Muscle of leg (tissue), 11 donors: ENCODE measurements around the gene MLLT6. TPM values are rescaled to one million over a fixed set of nuclear protein-coding genes. Genes with fewer than 3 reads are reported as not detected.
A peak's percentile ranks its signal among the peaks of the same experiment; 100 is the strongest.

Experiments used
- DNase-seq: peaks from one replicate; pipeline ENCODE4 v3.0.0; 2013
- H3K27ac ChIP-seq: one replicate; pipeline ENCODE4 v1.5.1; 2013; ENCODE audit warnings: mild to moderate bottlenecking, low read length, control low read depth
- H3K27me3 ChIP-seq: one replicate; pipeline ENCODE4 v1.6.1; 2013; ENCODE audit warnings: low read length; ENCODE audit not compliant: control insufficient read depth, insufficient read depth
- H3K36me3 ChIP-seq: one replicate; pipeline ENCODE4 v1.6.1; 2013; ENCODE audit warnings: low read length; ENCODE audit not compliant: control insufficient read depth, insufficient read depth
- H3K4me1 ChIP-seq: one replicate; pipeline ENCODE4 v1.6.1; 2013; ENCODE audit warnings: low read length; ENCODE audit not compliant: control insufficient read depth, insufficient read depth
- H3K4me3 ChIP-seq: one replicate; pipeline ENCODE4 v1.5.1; 2013; ENCODE audit warnings: low read length, control low read depth
- H3K9me3 ChIP-seq: replicated peaks from 2 replicates; pipeline ENCODE4 v1.6.1; 2013; ENCODE audit warnings: low read depth, low read length; ENCODE audit not compliant: control insufficient read depth
- WGBS: methylation state at CpG from one replicate; pipeline ENCODE4 v1.1.5; 2013; ENCODE audit warnings: missing lambda C conversion rate; ENCODE audit not compliant: insufficient coverage; 5-methylcytosine and 5-hydroxymethylcytosine counted together
- polyA plus RNA-seq, 8 donors: library from polyadenylated mRNA; unstranded; fragments of 120-200 nt; gene quantifications; one replicate each; pipeline versions ENCODE4 v1.2.1 to v1.2.3, GENCODE V29; 2013; ENCODE audit warnings: inconsistent platforms in 1 of 8, low replicate concordance in 1 of 8; ENCODE audit not compliant: insufficient read length in 8 of 8, insufficient read depth in 1 of 8
- total RNA-seq: library from RNA; stranded (reverse); fragments of 120-200 nt; gene quantifications from one replicate; pipeline ENCODE4 v1.2.4, GENCODE V29; 2013

Gene MLLT6
- total and polyA plus RNA-seq, 9 donors = 40.8 to 77.3 (median 61.5) TPM

DNA sequence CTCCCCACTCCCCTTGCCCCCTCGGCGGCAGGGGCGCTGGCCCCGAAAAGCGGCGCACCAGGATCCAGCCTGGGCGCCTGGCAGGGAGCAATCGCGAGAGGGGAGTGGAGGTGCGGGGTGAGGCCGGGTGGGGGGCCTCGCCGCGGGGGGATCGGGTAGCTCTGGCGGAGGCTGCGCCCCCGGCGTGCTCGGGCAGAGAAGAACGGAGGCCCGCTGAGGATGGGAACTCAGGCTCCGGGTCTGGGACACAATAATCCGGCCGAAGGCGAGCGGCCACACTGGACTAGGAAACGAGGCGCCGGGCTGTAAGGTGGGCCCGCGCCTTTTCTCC, 43.8 kb downstream of the MLLT6 start:
- Histone ChIP-seq H3K4me3 (peak overlapping the region; percentile 67), H3K4me1 (peaks cover 65% of the 10 kb centered on the region), H3K36me3 (peaks cover 2% of the 10 kb centered on the region), H3K27ac (peak overlapping the region; percentile 93), H3K27me3 (peaks cover 10% of the 10 kb centered on the region), H3K9me3 (no peaks in the 10 kb centered on the region)
- WGBS = under 1% methylated on average over 30 of the region's 32 CpGs
- DNase-seq = no peak

DNA sequence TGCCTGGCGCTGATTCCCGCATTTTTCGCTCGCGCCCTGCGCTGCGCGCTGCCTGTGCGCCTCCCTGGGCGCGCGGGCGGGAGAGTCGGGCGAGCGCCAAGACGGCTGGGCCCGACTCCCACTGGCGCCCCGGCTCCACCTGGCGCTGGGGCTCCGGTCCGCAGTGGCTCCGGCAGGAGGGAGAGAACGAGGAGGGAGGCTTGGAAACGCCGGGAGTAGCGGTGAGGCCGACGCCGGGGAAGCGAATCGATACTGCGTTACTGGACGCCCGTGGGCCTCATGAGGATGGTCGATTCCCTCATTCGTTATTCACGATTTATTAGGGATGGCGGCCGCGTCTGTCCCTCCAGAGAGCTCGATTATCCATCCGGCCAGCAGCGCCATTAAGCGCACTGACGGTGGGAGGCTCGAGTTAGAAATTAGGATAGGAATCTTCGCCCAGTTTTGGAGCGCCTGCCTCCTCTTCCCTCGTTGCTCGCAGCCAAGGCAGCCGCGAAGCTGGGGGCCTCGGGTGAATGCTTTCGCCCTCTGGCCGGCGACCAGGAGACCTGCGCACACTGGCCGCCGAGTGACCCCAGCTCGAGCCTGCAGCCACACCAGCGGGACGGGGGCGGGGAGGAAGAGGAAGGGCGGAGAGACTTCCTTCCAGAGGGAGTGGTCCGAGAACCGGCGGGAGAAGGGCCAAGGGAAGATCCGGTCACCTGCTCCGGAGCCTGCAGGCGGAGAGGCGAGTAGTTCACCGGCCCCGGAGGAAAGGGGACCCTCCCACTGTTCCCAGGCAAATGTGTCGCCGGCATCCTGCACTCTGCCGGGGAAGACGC, 44.4 kb downstream of the MLLT6 start:
- WGBS = 1% methylated on average over 74 of the region's 79 CpGs
- H3K4me3 ChIP-seq = peak overlapping the region; percentile 67
- peak overlapping the region; percentile 93 for H3K27ac ChIP-seq
- DNase-seq = peak; percentile 95
- peaks cover 10% of the 10 kb centered on the region for H3K27me3 ChIP-seq
- H3K36me3 ChIP-seq = peaks cover 7% of the 10 kb centered on the region
- H3K9me3 ChIP-seq = no peaks in the 10 kb centered on the region
- peaks cover 64% of the 10 kb centered on the region for H3K4me1 ChIP-seq

- Histone ChIP-seq H3K4me1 (peaks cover 64% of the 10 kb centered on the region), H3K4me3 (peak overlapping the region; percentile 67), H3K27me3 (peaks cover 10% of the 10 kb centered on the region), H3K9me3 (no peaks in the 10 kb centered on the region), H3K27ac (peak overlapping the region; percentile 93), H3K36me3 (peaks cover 12% of the 10 kb centered on the region)
- 0% methylated on average over 4 of the region's 12 CpGs for WGBS
- no peak for DNase-seq
These were observed 44.9 kb downstream of the MLLT6 start for GRCh38 chr17:38750044-38750311.

- Histone ChIP-seq H3K4me3 (peak overlapping the region; percentile 67), H3K4me1 (peaks cover 61% of the 10 kb centered on the region)
These were observed 45.4 kb downstream of the MLLT6 start for GRCh38 chr17:38750312-38751121.

DNA sequence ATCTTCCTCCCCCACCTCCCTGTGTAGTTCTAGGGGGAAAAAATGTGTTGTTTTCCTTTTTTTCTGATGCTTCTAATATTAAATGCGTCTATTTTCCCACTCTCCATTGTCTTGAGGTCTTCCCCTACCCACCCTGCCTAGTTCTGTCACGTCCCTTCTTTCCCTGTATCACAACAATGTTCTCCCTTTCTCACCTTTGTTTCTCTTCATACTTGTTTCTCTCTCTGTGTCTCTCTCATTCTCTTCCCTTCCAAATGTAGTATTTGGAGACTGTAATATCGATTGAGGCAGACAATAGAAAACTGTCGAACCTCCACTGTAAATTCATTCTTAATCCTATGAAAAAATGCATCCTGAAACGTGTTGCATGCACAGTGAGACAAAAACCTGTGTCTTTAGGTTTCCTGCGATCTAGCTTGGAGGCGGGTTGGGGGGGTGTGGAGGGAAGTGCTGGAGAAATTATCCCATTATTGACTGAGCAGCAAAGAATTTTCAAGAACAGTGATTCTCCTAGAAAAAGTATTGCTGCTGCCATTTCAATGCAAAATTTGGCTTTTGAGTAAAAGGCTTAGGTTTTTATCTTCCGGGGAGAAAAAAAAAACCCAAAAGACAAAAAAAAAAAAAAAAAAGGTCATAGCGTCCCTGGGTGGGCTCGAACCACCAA, 46.2 kb downstream of the MLLT6 start:
- peak; percentile 19 for DNase-seq
- peak overlapping the region; percentile 93 for H3K27ac ChIP-seq

More at GRCh38 chr17:38750312-38751121, 45.4 kb downstream of the MLLT6 start:
- H3K27me3 ChIP-seq = peaks cover 10% of the 10 kb centered on the region
- peak overlapping the region; percentile 93 for H3K27ac ChIP-seq
- peaks cover 14% of the 10 kb centered on the region for H3K36me3 ChIP-seq
- DNase-seq = peak; percentile 30
- WGBS = 12% methylated on average over 20 of the region's 28 CpGs
- H3K9me3 ChIP-seq = no peaks in the 10 kb centered on the region

GRCh38 chr17:38751808-38752307, 46.8 kb downstream of the MLLT6 start:
- Histone ChIP-seq H3K9me3 (no peaks in the 10 kb centered on the region), H3K4me3 (peak overlapping the region; percentile 74), H3K27ac (peak overlapping the region; percentile 96), H3K36me3 (peaks cover 26% of the 10 kb centered on the region), H3K27me3 (peaks cover 10% of the 10 kb centered on the region), H3K4me1 (peaks cover 47% of the 10 kb centered on the region)
- WGBS = 0% methylated on average over 25 of the region's 44 CpGs
- DNase-seq = peak; percentile 95

More for the DNA sequence above, 46.2 kb downstream of the MLLT6 start:
- Histone ChIP-seq H3K9me3 (no peaks in the 10 kb centered on the region), H3K4me1 (peaks cover 53% of the 10 kb centered on the region), H3K4me3 (peak overlapping the region; percentile 1), H3K27me3 (peaks cover 10% of the 10 kb centered on the region), H3K36me3 (peaks cover 21% of the 10 kb centered on the region)
- 14% methylated on average over 2 of the region's 10 CpGs for WGBS

DNA sequence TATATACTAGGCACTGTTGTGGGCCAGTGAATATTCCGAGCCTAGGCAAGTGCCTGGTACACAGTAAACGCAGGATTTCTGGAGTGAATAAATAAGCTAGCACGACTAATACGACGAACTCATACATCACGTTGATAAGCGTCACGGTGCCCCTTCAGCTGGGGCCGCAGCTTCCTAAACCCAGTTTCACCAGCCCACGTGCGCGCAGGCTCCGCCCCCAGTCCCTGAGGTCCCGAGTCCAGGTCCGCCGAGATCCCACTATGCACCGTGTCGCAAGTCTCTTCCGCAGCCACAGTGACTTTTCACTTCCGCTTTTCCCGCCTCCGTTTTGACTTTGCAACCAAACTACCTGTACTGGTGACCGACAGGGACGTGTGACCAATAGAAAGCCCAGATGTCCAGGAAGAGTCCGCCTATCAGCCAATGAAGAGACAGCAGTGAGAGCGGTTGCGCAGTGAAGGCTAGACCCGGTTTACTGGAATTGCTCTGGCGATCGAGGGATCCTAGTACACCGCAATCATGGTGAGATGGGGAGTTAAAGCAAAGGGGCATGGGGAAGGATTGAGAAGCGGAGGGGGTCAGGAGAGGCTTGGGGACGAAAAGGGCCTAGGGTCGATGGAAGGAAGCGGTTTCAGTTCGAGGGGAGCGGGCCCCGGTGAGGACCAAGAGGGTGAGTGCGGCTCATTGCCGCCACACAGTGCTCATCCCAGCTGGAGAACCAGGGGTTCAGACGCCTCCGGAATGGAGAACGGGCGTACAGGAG, 47.4 kb downstream of the MLLT6 start, which contains the start of gene PSMB3:
Gene PSMB3 (plus strand): TSS at position 434 of the 763 bp plus-strand sequence. CDS start 86 bp downstream, at position 520.
- H3K27me3 ChIP-seq = peaks cover 10% of the 10 kb centered on the region
- peak within 1 kb of the TSS; percentile 96 for H3K27ac ChIP-seq
- peak within 1 kb of the TSS; percentile 74 for H3K4me3 ChIP-seq
- peaks cover 29% of the 10 kb centered on the region for H3K36me3 ChIP-seq
- peaks cover 43% of the 10 kb centered on the region for H3K4me1 ChIP-seq
- H3K9me3 ChIP-seq = no peaks in the 10 kb centered on the region
- DNase-seq = peak; percentile 100
- WGBS = under 1% methylated on average over 42 of the region's 44 CpGs

DNA sequence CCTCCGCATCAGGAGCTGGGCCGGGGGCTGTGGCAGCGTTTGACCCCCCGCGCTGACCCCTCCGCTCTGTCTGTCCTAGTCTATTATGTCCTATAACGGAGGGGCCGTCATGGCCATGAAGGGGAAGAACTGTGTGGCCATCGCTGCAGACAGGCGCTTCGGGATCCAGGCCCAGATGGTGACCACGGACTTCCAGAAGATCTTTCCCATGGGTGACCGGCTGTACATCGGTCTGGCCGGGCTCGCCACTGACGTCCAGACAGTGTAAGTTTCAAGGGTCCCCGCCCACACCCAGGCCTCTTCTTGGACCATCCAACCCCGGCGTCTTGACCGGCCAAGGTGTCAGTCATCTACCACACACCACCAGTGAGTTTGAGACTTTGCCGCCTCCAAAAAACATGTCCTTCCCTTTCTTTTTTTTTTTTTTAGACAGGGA, 48.0 kb downstream of the MLLT6 start:
- H3K36me3 ChIP-seq = peaks cover 33% of the 10 kb centered on the region
- WGBS = 5% methylated on average over 22 of the region's 22 CpGs
- peak overlapping the region; percentile 94 for H3K27ac ChIP-seq
- H3K27me3 ChIP-seq = peaks cover 10% of the 10 kb centered on the region
- no peaks in the 10 kb centered on the region for H3K9me3 ChIP-seq
- H3K4me3 ChIP-seq = peak overlapping the region; percentile 74
- no peak for DNase-seq
- H3K4me1 ChIP-seq = peaks cover 43% of the 10 kb centered on the region

GRCh38 chr17:38761612-38762011, 56.5 kb downstream of the MLLT6 start:
- WGBS = 61% methylated on average over 4 of the region's 4 CpGs
- no peaks in the 10 kb centered on the region for H3K4me1 ChIP-seq
- no peak for DNase-seq
- H3K27ac ChIP-seq = no peak overlapping the region
- no peaks in the 10 kb centered on the region for H3K9me3 ChIP-seq
- H3K4me3 ChIP-seq = no peak overlapping the region
- peaks cover 78% of the 10 kb centered on the region for H3K36me3 ChIP-seq
- H3K27me3 ChIP-seq = no peaks in the 10 kb centered on the region
